Ovary (tissue), 9 donors: Measurements from ENCODE around the gene AIFM3. TPM values are rescaled to one million over a fixed set of nuclear protein-coding genes. Genes with fewer than 3 reads are reported as not detected.

Experiments used
- DNase-seq, 5 donors: peaks; one replicate each; pipeline ENCODE4 v3.0.0-alpha.2; 2019 to 2020
- H3K27ac ChIP-seq, 2 donors: fragments of 200-600 bp; one replicate each; pipeline versions ENCODE4 v1.5.1 to v1.8.0; 2019 to 2022
- H3K27me3 ChIP-seq: fragments of 200-600 bp; one replicate; pipeline ENCODE4 v1.8.0; 2022
- H3K36me3 ChIP-seq: fragments of 200-600 bp; sonication (generic); one replicate; pipeline ENCODE4 v1.5.1; 2019
- H3K4me1 ChIP-seq: one replicate; pipeline ENCODE4 v1.8.1; 2013; ENCODE audit warnings: mild to moderate bottlenecking, moderate library complexity; ENCODE audit not compliant: insufficient read depth
- H3K4me3 ChIP-seq: fragments of 200-600 bp; sonication (generic); one replicate; pipeline ENCODE4 v1.5.1; 2017
- H3K9me3 ChIP-seq, 2 donors: fragments of 200-600 bp in 1 of 2; sonication (generic) in 1 of 2; one replicate each; pipeline versions ENCODE4 v1.5.1 to v1.8.1; 2013 to 2019; ENCODE audit warnings: mild to moderate bottlenecking in 1 of 2, moderate library complexity in 1 of 2
- EP300 ChIP-seq: sonication (generic); formaldehyde crosslinking; IDR thresholded peaks from one replicate; pipeline ENCODE4 v1.6.1; 2017; ENCODE audit warnings: antibody characterized with exemption
- POLR2A ChIP-seq: fragments of 450-650 bp; IDR thresholded peaks from one replicate; pipeline ENCODE4 v1.6.1; 2017; ENCODE audit warnings: antibody characterized with exemption, mild to moderate bottlenecking, moderate library complexity
- WGBS, 3 donors: extraction: QIAGEN DNeasy Blood & Tissue Kit in 1 of 3; methylation state at CpG; one replicate each; pipeline versions ENCODE4 v1.1.5 to v1.1.7; 2013 to 2017; 5-methylcytosine and 5-hydroxymethylcytosine counted together
- intact Hi-C, 4 donors: fragments of 100-400 bp; cut with DNase I; formaldehyde crosslinking; loops; one replicate each; pipeline versions ENCODE4 v1.11.0 to v1.15.1; 2022 to 2023
- polyA plus RNA-seq, 2 donors: library from polyadenylated mRNA; stranded (reverse); fragments of 200-250 nt in 1 of 2; fragments of 350-450 nt in 1 of 2; fragmentation: Illumina TruSeq in 1 of 2; extraction: RNeasy Lipid Tissue Mini Kit (QIAGEN cat#74804) in 1 of 2; gene quantifications; one replicate each; pipeline ENCODE4 v1.2.3, GENCODE V29; 2013 to 2014
- total RNA-seq, 7 donors: library from RNA; depleted of rRNA in 2 of 7; stranded (reverse); fragments of >200 nt in 2 of 7; fragmentation: NEBNext Ultra II Directional in 3 of 7; extraction: Animal tissue kit (Norgen Biotek cat#: 25700) in 3 of 7; gene quantifications; one replicate each; pipeline versions ENCODE4 v1.1.0 to v1.2.4, GENCODE V29; 2016 to 2023
- TF ChIP-seq, protein P1 (sequence below), 3 donors: fragments of 450-650 bp in 2 of 3; fragments of 200-600 bp in 1 of 3; IDR thresholded peaks; one replicate each; pipeline versions ENCODE4 v1.5.1 to v1.8.0; 2016 to 2022; ENCODE audit warnings: antibody characterized with exemption in 3 of 3, mild to moderate bottlenecking in 1 of 3
- donor health status: DM: no; HTN: no; CAD: no; lungs with moderate emphysema.
- donor health status: DM: no; HTN: no; CAD: no.
- donor health status: Bipolar disorder and iron deficiency.
- donor health status: DM: yes; HTN: yes; CAD: no.
- donor health status: DM: no; HTN: no; CAD: no.
- donor health status: DM: yes; HTN: yes; CAD: no.

Gene AIFM3
- total and polyA plus RNA-seq, 9 donors = 0.43 to 2.7 (median 1.1) TPM; not detected in 1

DNA sequence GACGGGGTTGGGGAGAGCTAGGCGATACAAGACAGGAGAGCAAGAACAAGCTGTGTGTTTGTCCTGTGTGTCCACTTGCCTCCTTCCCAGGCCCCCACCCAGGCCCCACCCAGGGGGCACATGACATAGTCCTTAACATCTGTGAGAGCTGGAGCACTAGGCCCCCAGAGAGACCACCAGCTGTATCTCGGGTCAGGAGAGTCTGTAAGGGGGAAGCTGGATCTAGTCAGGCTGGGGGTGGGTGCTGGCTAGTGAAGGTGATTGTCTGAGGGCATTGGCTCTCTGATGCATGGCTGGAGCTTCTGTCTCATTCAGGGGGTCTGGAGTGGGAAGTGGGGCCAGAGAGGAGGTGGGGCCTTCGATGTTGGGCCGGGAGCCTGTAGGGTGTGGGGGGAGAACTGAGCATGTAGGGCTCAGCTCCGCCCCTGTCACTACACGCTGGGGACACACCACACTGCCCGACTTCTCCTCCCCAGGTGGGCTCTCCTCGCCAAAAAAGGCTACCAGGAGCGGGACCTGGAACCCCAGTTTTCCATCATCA, 48.5 kb downstream of the AIFM3 start:
- Histone ChIP-seq H3K36me3 (no peaks in the 10 kb centered on the region), H3K4me1 (peaks cover 6% of the 10 kb centered on the region), H3K27ac (peak overlapping the region in 1 of 2 donors; percentile 83), H3K27me3 (no peaks in the 10 kb centered on the region), H3K9me3 (no peaks in the 10 kb centered on the region), H3K4me3 (no peak overlapping the region)
- intact Hi-C loops = loop anchor here in 1 of 4 donors (10.0 kb wide), 1 partner anchor 151 kb away; no protein-coding TSS in a partner anchor
- WGBS, 3 donors = 51 to 68% (median 65%) methylated on average over 10 of the region's 10 CpGs
- DNase-seq = peak in 1 of 5 donors; percentile 20
- TF ChIP-seq, protein P1, sequence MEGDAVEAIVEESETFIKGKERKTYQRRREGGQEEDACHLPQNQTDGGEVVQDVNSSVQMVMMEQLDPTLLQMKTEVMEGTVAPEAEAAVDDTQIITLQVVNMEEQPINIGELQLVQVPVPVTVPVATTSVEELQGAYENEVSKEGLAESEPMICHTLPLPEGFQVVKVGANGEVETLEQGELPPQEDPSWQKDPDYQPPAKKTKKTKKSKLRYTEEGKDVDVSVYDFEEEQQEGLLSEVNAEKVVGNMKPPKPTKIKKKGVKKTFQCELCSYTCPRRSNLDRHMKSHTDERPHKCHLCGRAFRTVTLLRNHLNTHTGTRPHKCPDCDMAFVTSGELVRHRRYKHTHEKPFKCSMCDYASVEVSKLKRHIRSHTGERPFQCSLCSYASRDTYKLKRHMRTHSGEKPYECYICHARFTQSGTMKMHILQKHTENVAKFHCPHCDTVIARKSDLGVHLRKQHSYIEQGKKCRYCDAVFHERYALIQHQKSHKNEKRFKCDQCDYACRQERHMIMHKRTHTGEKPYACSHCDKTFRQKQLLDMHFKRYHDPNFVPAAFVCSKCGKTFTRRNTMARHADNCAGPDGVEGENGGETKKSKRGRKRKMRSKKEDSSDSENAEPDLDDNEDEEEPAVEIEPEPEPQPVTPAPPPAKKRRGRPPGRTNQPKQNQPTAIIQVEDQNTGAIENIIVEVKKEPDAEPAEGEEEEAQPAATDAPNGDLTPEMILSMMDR (IDR thresholded peaks at IDR 0.05) = no peak
- TF ChIP-seq EP300 = no peak
- no peak for TF ChIP-seq POLR2A

DNA sequence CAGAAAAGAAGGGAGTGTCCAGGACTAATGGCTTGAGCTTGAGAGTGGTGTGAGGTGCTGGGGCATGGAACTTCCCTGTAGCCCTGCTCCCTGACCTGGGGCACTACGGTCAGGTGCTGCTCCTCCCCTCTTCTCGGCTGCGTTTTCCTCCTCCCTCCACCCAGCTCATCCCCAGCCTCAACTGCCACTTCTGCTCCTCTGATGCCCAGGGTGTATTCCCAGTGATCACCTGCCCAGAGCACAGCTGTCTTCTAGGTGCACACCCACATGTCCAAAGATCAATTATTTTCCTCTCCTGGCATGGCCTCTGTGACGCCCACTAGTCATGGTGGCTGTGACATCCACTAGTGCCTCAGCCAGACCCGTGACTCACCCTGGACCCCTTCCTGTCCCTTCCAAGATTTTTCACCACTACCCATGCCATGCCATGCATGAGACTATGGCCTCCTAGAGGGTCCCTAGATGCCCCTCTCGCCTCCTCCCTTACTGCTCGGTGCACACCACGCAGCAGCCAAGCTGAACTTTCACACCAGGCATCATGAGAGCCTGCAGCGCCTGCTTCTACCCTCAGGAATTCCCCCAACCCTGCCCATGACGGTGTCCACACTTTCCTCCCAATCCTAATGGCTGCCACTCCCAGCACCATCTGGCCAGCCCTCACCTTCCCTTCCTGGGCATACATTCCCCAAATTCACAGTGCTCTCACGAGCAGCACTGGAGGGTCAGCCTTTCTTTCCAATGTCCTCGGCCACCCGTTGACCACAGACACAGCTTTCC, 49.8 kb downstream of the AIFM3 start:
- Histone ChIP-seq H3K36me3 (no peaks in the 10 kb centered on the region), H3K9me3 (no peaks in the 10 kb centered on the region), H3K27me3 (no peaks in the 10 kb centered on the region), H3K27ac (no peak overlapping the region), H3K4me3 (no peak overlapping the region), H3K4me1 (peaks cover 6% of the 10 kb centered on the region)
- WGBS, 3 donors = 85 to 89% (median 88%) methylated on average over 13 of the region's 13 CpGs
- peak in 1 of 5 donors; percentile 10 for DNase-seq
- intact Hi-C loops = loop anchor here in 1 of 4 donors (10.0 kb wide), 1 partner anchor 152 kb away; no protein-coding TSS in a partner anchor
- TF ChIP-seq POLR2A (no peak), EP300 (no peak)
- TF ChIP-seq, protein P1 (IDR thresholded peaks at IDR 0.05) = no peak

DNA sequence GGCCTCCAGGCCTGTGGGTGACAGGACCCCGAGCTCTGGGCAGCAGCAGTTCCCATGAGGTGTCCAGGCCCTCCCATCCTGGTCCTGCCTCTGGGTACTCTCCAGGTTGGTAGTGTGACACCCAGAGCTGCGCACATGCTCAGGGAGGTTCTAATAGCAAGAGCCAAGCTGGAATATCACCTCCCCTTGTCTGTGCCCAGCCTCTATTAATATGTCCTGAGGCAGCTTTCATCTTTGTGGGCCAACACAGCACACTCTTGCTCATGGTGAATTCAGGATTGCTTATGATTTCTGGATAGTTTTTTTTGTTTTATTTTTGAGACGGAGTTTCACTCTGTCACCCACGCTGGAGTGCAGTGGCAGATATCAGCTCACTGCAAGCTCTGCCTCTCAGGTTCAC, 51.3 kb downstream of the AIFM3 start:
- intact Hi-C loops = loop anchor here in 1 of 4 donors (10.0 kb wide), 1 partner anchor 154 kb away; no protein-coding TSS in a partner anchor
- no peak for TF ChIP-seq EP300
- TF ChIP-seq, protein P1 (IDR thresholded peaks at IDR 0.05) = no peak
- no peak for TF ChIP-seq POLR2A
- Histone ChIP-seq H3K4me3 (no peak overlapping the region), H3K27ac (no peak overlapping the region), H3K27me3 (no peaks in the 10 kb centered on the region), H3K36me3 (no peaks in the 10 kb centered on the region), H3K4me1 (peaks cover 6% of the 10 kb centered on the region), H3K9me3 (no peaks in the 10 kb centered on the region)
- WGBS, 3 donors = 93 to 97% (median 95%) methylated on average over 4 of the region's 4 CpGs
- no peak for DNase-seq

DNA sequence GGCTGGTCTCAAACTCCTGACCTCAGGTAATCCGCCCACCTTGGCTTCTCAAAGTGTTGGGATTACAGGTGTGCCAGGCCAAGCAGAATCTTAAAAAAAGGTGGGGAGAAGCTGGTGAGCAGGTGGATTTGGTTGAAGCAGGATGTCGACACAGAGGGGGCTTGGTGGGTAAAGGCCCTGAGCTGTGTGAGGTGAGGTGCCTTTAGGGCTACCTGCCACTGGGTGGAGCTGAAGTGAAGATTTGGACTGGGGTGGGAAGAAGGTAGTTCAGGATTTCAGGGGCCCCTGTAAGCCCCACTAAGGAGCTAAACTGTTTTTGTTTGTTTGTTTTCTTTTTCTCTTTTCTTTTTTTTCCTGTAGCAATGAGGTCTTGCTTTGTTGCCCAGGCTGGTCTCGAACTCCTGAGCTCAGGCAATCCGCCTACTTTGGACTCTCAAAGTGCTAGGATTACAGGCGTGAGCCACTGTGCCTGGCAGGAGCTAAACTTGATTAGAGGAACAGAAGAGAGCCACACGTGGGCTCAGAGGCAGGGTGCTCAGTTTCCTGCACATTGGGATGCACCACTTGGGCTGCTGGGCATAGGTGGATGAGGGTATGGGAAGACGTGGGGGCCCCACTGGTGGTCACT, 53.9 kb downstream of the AIFM3 start:
- no peaks in the 10 kb centered on the region for H3K4me1 ChIP-seq
- H3K36me3 ChIP-seq = no peaks in the 10 kb centered on the region
- no peak for DNase-seq
- no peak for TF ChIP-seq EP300
- TF ChIP-seq, protein P1 (IDR thresholded peaks at IDR 0.05) = no peak
- no peak for TF ChIP-seq POLR2A
- WGBS, 3 donors = 59 to 72% (median 68%) methylated on average over 7 of the region's 7 CpGs
- H3K9me3 ChIP-seq = no peaks in the 10 kb centered on the region
- no peaks in the 10 kb centered on the region for H3K27me3 ChIP-seq
- H3K4me3 ChIP-seq = no peak overlapping the region
- intact Hi-C loops = no loop called here
- H3K27ac ChIP-seq = no peak overlapping the region
